GM10847 (cell line): ENCODE results near the gene PLEKHG7.

Experiments used
- POLR2A ChIP-seq: IDR thresholded peaks from 2 replicates; pipeline ENCODE4 v1.6.1; 2011; ENCODE audit not compliant: insufficient read length; ENCODE audit errors: extremely low read depth

Gene PLEKHG7

GRCh38 chr12:92733181-92733580 lies 30.4 kb downstream of the PLEKHG7 start:
- no peak for TF ChIP-seq POLR2A

DNA sequence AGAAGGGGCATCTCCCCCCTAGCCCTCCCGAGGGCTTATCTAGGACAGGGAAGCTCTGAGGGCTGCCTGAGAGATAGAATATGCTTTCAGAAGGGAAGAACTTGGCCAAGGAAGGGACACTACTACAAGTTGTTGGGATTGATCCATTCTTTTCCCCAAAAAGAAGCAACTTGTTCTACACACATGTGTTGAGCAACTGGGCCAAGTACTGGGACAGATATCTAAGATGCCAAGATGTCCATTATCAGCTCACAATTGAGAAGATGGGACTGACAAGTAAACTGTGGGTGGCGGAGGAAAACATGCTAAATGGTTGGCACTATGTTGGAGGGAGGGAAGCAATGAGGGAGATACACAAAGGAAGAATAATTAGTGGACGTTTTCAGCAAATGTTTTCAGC lies 30.9 kb downstream of the PLEKHG7 start:
- TF ChIP-seq POLR2A = no peak

- TF ChIP-seq POLR2A = no peak
Measured at GRCh38 chr12:92735131-92735721, 32.4 kb downstream of the PLEKHG7 start.

DNA sequence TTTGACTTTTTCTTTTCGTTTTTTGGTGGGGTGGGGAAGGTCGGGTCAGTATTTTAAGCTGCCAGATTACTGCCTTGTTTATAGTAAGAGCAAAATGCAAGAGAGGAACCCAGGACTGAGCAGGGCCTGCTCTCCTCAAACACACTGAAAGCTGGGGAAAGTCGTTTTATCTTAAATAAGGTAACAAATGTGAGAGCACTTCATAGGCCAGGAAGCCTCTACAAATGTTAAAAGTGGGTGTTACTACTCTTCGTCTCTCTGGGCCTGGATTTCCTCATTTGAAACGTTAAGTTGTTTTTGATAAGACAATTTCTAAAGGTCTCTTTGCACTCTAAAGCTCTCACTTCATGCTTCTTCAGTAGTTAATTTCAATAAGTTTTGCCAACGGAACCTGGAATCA lies 33.8 kb downstream of the PLEKHG7 start:
- no peak for TF ChIP-seq POLR2A

GRCh38 chr12:92737855-92738850 lies 35.4 kb downstream of the PLEKHG7 start:
- no peak for TF ChIP-seq POLR2A

DNA sequence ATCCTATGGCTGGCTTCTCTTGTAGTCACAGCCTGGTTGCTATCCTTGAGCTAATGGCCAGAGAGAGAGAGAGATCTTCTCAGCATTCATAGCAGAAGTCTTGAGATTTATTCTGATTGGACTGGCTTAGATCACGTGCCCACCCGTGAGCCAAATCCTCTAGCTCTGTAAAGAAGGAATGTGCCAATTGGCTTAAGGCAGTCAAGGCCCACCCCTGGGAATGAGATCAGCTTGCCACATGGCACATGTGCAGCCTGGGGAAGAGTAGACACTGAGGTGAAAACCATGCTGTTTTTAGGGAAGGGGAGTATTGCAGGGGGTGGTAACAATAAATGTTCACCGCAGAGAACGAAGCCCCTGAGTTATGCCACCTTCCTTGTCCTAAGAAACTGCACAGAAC lies 36.3 kb downstream of the PLEKHG7 start:
- no peak for TF ChIP-seq POLR2A

DNA sequence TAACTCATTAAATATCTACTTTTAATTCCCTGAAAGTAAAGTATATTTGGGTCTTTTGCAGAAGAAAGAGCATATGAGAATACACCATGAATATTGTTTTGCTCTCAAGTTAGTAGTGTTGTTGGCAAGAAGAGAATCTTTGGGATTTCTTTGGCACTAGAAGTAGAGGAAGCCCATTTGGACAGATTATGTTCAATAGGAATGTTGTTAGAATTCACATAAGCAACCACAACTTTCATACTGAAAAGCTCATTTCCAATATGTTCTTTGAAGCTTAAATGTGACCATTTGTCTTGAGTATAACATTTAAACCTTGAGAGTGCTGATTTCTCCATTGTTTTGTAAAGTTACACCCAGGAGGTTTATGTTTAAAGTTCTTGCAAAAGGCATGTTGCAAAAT lies 37.6 kb downstream of the PLEKHG7 start:
- no peak for TF ChIP-seq POLR2A

DNA sequence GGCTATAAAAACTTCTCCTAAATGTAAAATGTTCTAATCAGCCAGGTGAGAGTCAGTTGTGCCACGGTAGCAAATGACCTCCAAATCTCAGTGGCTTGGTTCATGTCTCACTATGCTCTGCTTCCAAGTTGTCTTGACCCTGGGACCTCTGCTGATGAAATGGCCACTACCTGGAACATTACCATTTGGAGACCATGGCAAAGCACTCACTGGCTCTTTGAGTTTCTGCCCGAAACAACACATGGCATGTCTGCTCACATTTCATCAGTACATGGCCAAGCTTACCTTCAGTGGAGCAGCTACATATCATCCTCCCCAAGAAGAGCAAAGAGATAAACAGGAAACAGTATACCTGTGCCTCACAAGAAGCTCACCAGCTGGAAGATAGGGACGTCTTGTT lies 40.2 kb downstream of the PLEKHG7 start:
- TF ChIP-seq POLR2A = no peak

DNA sequence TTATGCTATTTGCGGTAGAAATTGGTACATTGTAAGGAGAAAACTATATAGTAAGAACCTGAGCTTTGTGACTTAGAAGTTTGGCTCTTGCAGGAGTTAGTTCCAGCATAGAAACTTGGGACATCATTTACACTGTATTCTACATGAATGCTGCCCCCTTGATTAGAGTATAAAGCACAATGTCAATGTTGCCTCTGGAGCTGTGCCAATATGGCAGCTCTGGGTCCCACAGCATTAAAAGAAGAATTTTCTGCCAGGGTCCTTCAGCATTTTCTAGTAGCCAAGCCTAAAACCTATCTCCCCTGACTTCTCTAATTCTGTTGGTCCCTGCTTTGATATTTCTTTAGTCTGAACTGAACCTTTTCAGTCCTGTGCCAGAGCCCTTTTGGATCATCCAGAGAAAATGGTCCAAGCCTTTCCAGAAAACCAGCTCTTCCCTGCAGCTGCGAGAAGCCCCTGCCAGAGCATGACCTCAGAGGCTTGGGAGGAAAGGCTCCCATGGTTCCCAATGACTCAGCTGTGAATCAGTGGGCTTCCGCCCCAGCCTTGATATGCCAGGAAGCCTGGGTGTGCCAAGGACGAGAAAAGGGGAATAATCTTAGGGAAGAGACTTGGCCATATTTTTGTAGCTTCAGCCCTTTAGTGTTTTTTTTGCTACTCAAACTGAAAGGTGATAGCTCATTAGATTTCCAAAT lies 43.2 kb downstream of the PLEKHG7 start:
- no peak for TF ChIP-seq POLR2A

GRCh38 chr12:92747151-92747550 lies 44.4 kb downstream of the PLEKHG7 start:
- no peak for TF ChIP-seq POLR2A

- TF ChIP-seq POLR2A = no peak
Measured at GRCh38 chr12:92753976-92754885, 51.4 kb downstream of the PLEKHG7 start.

GRCh38 chr12:92756898-92757596 lies 54.3 kb downstream of the PLEKHG7 start:
- TF ChIP-seq POLR2A = no peak

GRCh38 chr12:92757597-92758121 lies 54.9 kb downstream of the PLEKHG7 start:
- TF ChIP-seq POLR2A = no peak
